ENCODE results near the gene CHRND. TPM values are rescaled to one million over a fixed set of nuclear protein-coding genes. Genes with fewer than 3 reads are reported as not detected.
"Not testable (repeated sequence)": the region's sequence is repeated elsewhere in the genome, so short reads cannot be mapped to it uniquely, and the experiment has no call there.

Gene CHRND
- polyA plus RNA-seq, 1 donor from 2014 or later: not detected

DNA sequence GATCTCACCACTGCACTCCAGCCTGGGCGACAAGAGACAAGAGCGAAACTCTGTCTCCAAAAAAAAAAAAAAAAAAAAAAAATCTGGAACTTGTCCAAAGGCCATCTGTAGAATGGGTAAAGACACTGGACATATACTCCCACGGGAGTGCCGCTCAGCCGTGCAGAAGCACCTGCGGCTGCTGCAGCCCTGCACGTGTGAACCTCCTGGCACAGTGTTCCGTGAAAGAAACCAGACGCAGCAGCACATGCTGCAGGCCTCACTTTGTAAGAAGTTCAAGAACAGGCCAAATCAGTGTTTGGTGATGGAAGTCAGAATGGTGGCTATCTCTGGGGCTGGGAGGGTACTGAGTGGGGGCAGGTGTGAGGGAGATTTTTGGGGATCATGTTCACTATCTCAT, 6.5 kb downstream of the CHRND start:
- no peak for TF ChIP-seq TAF1 (IDR thresholded peaks at IDR 0.05; ENCODE audit: low read depth)
- TF ChIP-seq SMC3 (conservative IDR thresholded peaks at IDR 0.05; ENCODE audit: poor library complexity): no peak
- TF ChIP-seq, protein P1, sequence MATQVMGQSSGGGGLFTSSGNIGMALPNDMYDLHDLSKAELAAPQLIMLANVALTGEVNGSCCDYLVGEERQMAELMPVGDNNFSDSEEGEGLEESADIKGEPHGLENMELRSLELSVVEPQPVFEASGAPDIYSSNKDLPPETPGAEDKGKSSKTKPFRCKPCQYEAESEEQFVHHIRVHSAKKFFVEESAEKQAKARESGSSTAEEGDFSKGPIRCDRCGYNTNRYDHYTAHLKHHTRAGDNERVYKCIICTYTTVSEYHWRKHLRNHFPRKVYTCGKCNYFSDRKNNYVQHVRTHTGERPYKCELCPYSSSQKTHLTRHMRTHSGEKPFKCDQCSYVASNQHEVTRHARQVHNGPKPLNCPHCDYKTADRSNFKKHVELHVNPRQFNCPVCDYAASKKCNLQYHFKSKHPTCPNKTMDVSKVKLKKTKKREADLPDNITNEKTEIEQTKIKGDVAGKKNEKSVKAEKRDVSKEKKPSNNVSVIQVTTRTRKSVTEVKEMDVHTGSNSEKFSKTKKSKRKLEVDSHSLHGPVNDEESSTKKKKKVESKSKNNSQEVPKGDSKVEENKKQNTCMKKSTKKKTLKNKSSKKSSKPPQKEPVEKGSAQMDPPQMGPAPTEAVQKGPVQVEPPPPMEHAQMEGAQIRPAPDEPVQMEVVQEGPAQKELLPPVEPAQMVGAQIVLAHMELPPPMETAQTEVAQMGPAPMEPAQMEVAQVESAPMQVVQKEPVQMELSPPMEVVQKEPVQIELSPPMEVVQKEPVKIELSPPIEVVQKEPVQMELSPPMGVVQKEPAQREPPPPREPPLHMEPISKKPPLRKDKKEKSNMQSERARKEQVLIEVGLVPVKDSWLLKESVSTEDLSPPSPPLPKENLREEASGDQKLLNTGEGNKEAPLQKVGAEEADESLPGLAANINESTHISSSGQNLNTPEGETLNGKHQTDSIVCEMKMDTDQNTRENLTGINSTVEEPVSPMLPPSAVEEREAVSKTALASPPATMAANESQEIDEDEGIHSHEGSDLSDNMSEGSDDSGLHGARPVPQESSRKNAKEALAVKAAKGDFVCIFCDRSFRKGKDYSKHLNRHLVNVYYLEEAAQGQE (IDR thresholded peaks at IDR 0.05; ENCODE audit: borderline replicate concordance): no peak
- no peak for TF ChIP-seq EP300 (conservative IDR thresholded peaks at IDR 0.05; ENCODE audit: poor library complexity, severe bottlenecking)
- no peak for TF ChIP-seq POLR2AphosphoS5 (IDR thresholded peaks at IDR 0.05)
- TF ChIP-seq RAD21 (conservative IDR thresholded peaks at IDR 0.05): no peak
- no peaks in the 10 kb centered on the region for H3F3A ChIP-seq (ENCODE audit: insufficient read depth, low read length, poor library complexity, severe bottlenecking)
- H3K9me2 ChIP-seq (ENCODE audit: insufficient read depth, low read length): no peaks in the 10 kb centered on the region
- no peaks in the 10 kb centered on the region for H4K20me1 ChIP-seq (ENCODE audit: insufficient read depth)
- no peak overlapping the region for H3K4me2 ChIP-seq (ENCODE audit: low read length)
- no peaks in the 10 kb centered on the region for H3K79me2 ChIP-seq (replicated peaks; ENCODE audit: insufficient read depth, low read length)
- no peaks in the 10 kb centered on the region for H3K9me3 ChIP-seq (ENCODE audit: low read length)
- H3K27me3 ChIP-seq (ENCODE audit: insufficient read depth, low read depth, low read length): no peaks in the 10 kb centered on the region
- no peak overlapping the region for H3K27ac ChIP-seq (ENCODE audit: low read length)
- no peak overlapping the region for H2AFZ ChIP-seq (ENCODE audit: low read depth, low read length)
- no peaks in the 10 kb centered on the region for H3K36me3 ChIP-seq (ENCODE audit: insufficient read depth, low read length)
- no peak overlapping the region for H3K4me3 ChIP-seq (ENCODE audit: low read length)
- H3K9ac ChIP-seq (ENCODE audit: low read length): no peak overlapping the region

GRCh38 chr2:232532821-232533220, 6.9 kb downstream of the CHRND start:
- not testable (repeated sequence) for H3K79me2 ChIP-seq (replicated peaks; ENCODE audit: insufficient read depth, low read length); H3K9me2 ChIP-seq (ENCODE audit: insufficient read depth, low read length); H3K4me2 ChIP-seq (ENCODE audit: low read length); H3F3A ChIP-seq (ENCODE audit: insufficient read depth, low read length, poor library complexity, severe bottlenecking); H2AFZ ChIP-seq (ENCODE audit: low read depth, low read length); H4K20me1 ChIP-seq (ENCODE audit: insufficient read depth); H3K27me3 ChIP-seq (ENCODE audit: insufficient read depth, low read depth, low read length); H3K9ac ChIP-seq (ENCODE audit: low read length); H3K4me3 ChIP-seq (ENCODE audit: low read length); H3K36me3 ChIP-seq (ENCODE audit: insufficient read depth, low read length); H3K27ac ChIP-seq (ENCODE audit: low read length); H3K9me3 ChIP-seq (ENCODE audit: low read length)

DNA sequence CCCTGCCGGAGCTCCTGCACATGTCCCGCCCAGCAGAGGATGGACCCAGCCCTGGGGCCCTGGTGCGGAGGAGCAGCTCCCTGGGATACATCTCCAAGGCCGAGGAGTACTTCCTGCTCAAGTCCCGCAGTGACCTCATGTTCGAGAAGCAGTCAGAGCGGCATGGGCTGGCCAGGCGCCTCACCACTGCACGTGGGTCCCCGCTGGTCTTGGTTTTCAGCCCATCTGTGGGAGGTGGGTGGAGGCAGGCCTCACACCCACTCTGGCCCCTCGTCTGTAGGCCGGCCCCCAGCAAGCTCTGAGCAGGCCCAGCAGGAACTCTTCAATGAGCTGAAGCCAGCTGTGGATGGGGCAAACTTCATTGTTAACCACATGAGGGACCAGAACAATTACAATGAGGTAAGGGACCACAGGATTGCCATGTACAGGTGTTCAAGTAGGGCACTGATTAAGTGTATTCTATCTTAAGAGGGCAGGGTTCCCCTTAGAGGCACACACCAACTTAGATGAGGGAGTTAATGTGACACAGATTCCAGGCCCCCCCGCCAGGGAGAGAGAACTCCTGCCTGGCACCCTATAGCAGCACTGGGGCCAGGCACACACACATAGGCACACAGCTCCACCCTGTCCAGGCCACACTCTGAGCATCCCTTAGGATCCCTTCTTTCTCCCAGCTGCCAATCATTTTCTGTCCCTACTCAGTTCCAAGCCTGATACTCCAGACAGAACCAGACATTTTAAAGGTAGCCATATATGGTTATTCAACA, 8.2 kb downstream of the CHRND start:
- Histone ChIP-seq H3K27ac (ENCODE audit: low read length) (no peak overlapping the region), H3K9me3 (ENCODE audit: low read length) (no peaks in the 10 kb centered on the region), H3K27me3 (ENCODE audit: insufficient read depth, low read depth, low read length) (no peaks in the 10 kb centered on the region), H4K20me1 (ENCODE audit: insufficient read depth) (no peaks in the 10 kb centered on the region), H3K9me2 (ENCODE audit: insufficient read depth, low read length) (no peaks in the 10 kb centered on the region), H3K9ac (ENCODE audit: low read length) (no peak overlapping the region), H2AFZ (ENCODE audit: low read depth, low read length) (no peak overlapping the region), H3K4me3 (ENCODE audit: low read length) (no peak overlapping the region), H3F3A (ENCODE audit: insufficient read depth, low read length, poor library complexity, severe bottlenecking) (no peaks in the 10 kb centered on the region), H3K79me2 (replicated peaks; ENCODE audit: insufficient read depth, low read length) (no peaks in the 10 kb centered on the region), H3K36me3 (ENCODE audit: insufficient read depth, low read length) (no peaks in the 10 kb centered on the region), H3K4me2 (ENCODE audit: low read length) (no peak overlapping the region)
- TF ChIP-seq EP300 (conservative IDR thresholded peaks at IDR 0.05; ENCODE audit: poor library complexity, severe bottlenecking): no peak
- no peak for TF ChIP-seq EZH2 (IDR thresholded peaks at IDR 0.05; ENCODE audit: borderline replicate concordance, insufficient read depth, low read length, poor library complexity, severe bottlenecking)
- TF ChIP-seq, protein P1 (IDR thresholded peaks at IDR 0.05; ENCODE audit: borderline replicate concordance): no peak
- TF ChIP-seq POLR2AphosphoS5 (IDR thresholded peaks at IDR 0.05): no peak
- no peak for TF ChIP-seq TAF1 (IDR thresholded peaks at IDR 0.05; ENCODE audit: low read depth)
- TF ChIP-seq, protein P2, sequence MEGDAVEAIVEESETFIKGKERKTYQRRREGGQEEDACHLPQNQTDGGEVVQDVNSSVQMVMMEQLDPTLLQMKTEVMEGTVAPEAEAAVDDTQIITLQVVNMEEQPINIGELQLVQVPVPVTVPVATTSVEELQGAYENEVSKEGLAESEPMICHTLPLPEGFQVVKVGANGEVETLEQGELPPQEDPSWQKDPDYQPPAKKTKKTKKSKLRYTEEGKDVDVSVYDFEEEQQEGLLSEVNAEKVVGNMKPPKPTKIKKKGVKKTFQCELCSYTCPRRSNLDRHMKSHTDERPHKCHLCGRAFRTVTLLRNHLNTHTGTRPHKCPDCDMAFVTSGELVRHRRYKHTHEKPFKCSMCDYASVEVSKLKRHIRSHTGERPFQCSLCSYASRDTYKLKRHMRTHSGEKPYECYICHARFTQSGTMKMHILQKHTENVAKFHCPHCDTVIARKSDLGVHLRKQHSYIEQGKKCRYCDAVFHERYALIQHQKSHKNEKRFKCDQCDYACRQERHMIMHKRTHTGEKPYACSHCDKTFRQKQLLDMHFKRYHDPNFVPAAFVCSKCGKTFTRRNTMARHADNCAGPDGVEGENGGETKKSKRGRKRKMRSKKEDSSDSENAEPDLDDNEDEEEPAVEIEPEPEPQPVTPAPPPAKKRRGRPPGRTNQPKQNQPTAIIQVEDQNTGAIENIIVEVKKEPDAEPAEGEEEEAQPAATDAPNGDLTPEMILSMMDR (IDR thresholded peaks at IDR 0.05; ENCODE audit: poor library complexity, severe bottlenecking): no peak
- no peak for TF ChIP-seq MXI1 (conservative IDR thresholded peaks at IDR 0.05; ENCODE audit: poor library complexity, severe bottlenecking)
- TF ChIP-seq RAD21 (conservative IDR thresholded peaks at IDR 0.05): no peak
- TF ChIP-seq SMC3 (conservative IDR thresholded peaks at IDR 0.05; ENCODE audit: poor library complexity): no peak

All from neural cell (in vitro differentiated cells).